Pancreas (tissue), 10 donors: ENCODE measurements around the gene PTGIS. TPM values are rescaled to one million over a fixed set of nuclear protein-coding genes. Genes with fewer than 3 reads are reported as not detected.

ENCODE experiments used
- ATAC-seq, 4 donors: fragments of 200-7000 bp; cut with Tn5 transposase; one replicate each; pipeline versions ENCODE4 v1.8.0 to v1.9.1; 2020; ENCODE audit warnings: mild to moderate bottlenecking in 4 of 4, moderate library complexity in 4 of 4
- DNase-seq, 6 donors: peaks; one replicate each; pipeline ENCODE4 v3.0.0-alpha.2; 2020
- FAIRE-seq: peaks from 2 replicates; lab custom pipeline; 2012; peaks lifted over from hg19 to GRCh38; lab: Jason Lieb, UNC
- H3K27ac ChIP-seq, 4 donors: fragments of 200-600 bp; sonication (generic); 1 replicate in 3 of 4; 2 replicates in 1 of 4; pipeline versions ENCODE4 v1.5.0 to v1.8.0; 2020
- H3K27me3 ChIP-seq, 4 donors: fragments of 200-600 bp; one replicate each; pipeline ENCODE4 v1.8.0; 2021
- H3K36me3 ChIP-seq, 3 donors: fragments of 200-600 bp; sonication (generic) in 1 of 3; one replicate each; pipeline versions ENCODE4 v1.5.0 to v1.8.0; 2020 to 2021
- H3K4me1 ChIP-seq, 3 donors: fragments of 200-600 bp; one replicate each; pipeline ENCODE4 v1.8.0; 2021
- H3K4me3 ChIP-seq, 4 donors: fragments of 200-600 bp; sonication (generic) in 2 of 4; one replicate each; pipeline versions ENCODE4 v1.5.0 to v1.8.0; 2020 to 2021
- H3K9me3 ChIP-seq, 4 donors: fragments of 200-600 bp; one replicate each; pipeline ENCODE4 v1.8.0; 2021
- CTCF ChIP-seq, 4 donors: fragments of 200-600 bp; sonication (generic) in 3 of 4; IDR thresholded peaks; one replicate each; pipeline versions ENCODE4 v1.5.0 to v1.8.0; 2021; ENCODE audit warnings: antibody characterized with exemption in 4 of 4
- WGBS, 2 donors: extraction: QIAGEN DNeasy Blood & Tissue Kit; methylation state at CpG; one replicate each; pipeline ENCODE4 v1.1.7; 2013; 5-methylcytosine and 5-hydroxymethylcytosine counted together
- intact Hi-C, 3 donors: fragments of 100-400 bp; cut with DNase I; formaldehyde crosslinking; loops; one replicate each; pipeline versions ENCODE4 v1.11.1 to v1.14.2; 2022
- polyA plus RNA-seq, 2 donors: library from polyadenylated mRNA; stranded (reverse); fragments of 200-250 nt; gene quantifications; one replicate each; pipeline ENCODE4 v1.2.3, GENCODE V29; 2013
- total RNA-seq, 6 donors: library from RNA; stranded (reverse); fragmentation: NEBNext Ultra II Directional in 4 of 6; extraction: Animal tissue kit (Norgen Biotek cat#: 25700) in 4 of 6; gene quantifications; one replicate each; pipeline versions ENCODE4 v1.2.1 to v1.2.4, GENCODE V29; 2021 to 2023
- donor health status: healthy with polysubstance abuse.
- donor health status: DM: no; HTN: no; CAD: no; lungs with moderate emphysema.
- donor health status: DM: no; HTN: no; CAD: no.
- donor health status: control.
- donor health status: control.
- donor health status: Bipolar disorder and iron deficiency.
- donor health status: DM: yes; HTN: yes; CAD: no.
- donor health status: DM: no; HTN: no; CAD: no.
- donor health status: DM: no; HTN: no; CAD: no.
- donor health status: DM: yes; HTN: yes; CAD: no.

The PTGIS gene
- total and polyA plus RNA-seq, 8 donors = 1.2 to 16.2 (median 2.9) TPM

GRCh38 chr20:49540687-49541435 is 27.1 kb downstream of the PTGIS start:
- Histone ChIP-seq H3K36me3 (no peaks in the 10 kb centered on the region), H3K4me3 (no peak overlapping the region), H3K9me3 (no peaks in the 10 kb centered on the region), H3K27me3 (no peaks in the 10 kb centered on the region), H3K27ac (no peak overlapping the region), H3K4me1 (no peaks in the 10 kb centered on the region)
- no peak for DNase-seq
- no peak for ATAC-seq
- intact Hi-C loops = loop anchor here in 2 of 3 donors (2.0 to 5.0 kb wide), 2 partner anchors 66 to 68 kb away; no protein-coding TSS in a partner anchor
- no peak for FAIRE-seq
- no peak for TF ChIP-seq CTCF (IDR thresholded peaks at IDR 0.05)
- WGBS, 2 donors = 72 to 78% methylated on average over 15 of the region's 15 CpGs

- Histone ChIP-seq H3K4me3 (no peak overlapping the region), H3K9me3 (no peaks in the 10 kb centered on the region), H3K27me3 (no peaks in the 10 kb centered on the region), H3K36me3 (no peaks in the 10 kb centered on the region), H3K4me1 (no peaks in the 10 kb centered on the region), H3K27ac (no peak overlapping the region)
- FAIRE-seq (no peak), DNase-seq (no peak), ATAC-seq (no peak)
- intact Hi-C loops = loop anchor here in 2 of 3 donors (2.0 to 5.0 kb wide), 2 partner anchors 67 to 69 kb away; no protein-coding TSS in a partner anchor
- TF ChIP-seq CTCF (IDR thresholded peaks at IDR 0.05) = no peak
- WGBS, 2 donors = 77 to 84% methylated on average over 6 of the region's 6 CpGs
Measured at GRCh38 chr20:49540232-49540620, 27.7 kb downstream of the PTGIS start.

GRCh38 chr20:49539481-49540231 is 28.3 kb downstream of the PTGIS start:
- intact Hi-C loops = loop anchor here in 2 of 3 donors (2.0 to 5.0 kb wide), 2 partner anchors 68 to 69 kb away; no protein-coding TSS in a partner anchor
- H3K27me3 ChIP-seq = no peaks in the 10 kb centered on the region
- H3K27ac ChIP-seq = no peak overlapping the region
- H3K36me3 ChIP-seq = no peaks in the 10 kb centered on the region
- no peaks in the 10 kb centered on the region for H3K9me3 ChIP-seq
- no peak for TF ChIP-seq CTCF (IDR thresholded peaks at IDR 0.05)
- no peak for ATAC-seq
- no peak for FAIRE-seq
- H3K4me3 ChIP-seq = no peak overlapping the region
- DNase-seq = no peak
- H3K4me1 ChIP-seq = no peaks in the 10 kb centered on the region
- 78 to 89% methylated on average over 21 of the region's 21 CpGs for WGBS, 2 donors

GRCh38 chr20:49538950-49539349 is 29.0 kb downstream of the PTGIS start:
- Histone ChIP-seq H3K27ac (no peak overlapping the region), H3K4me1 (no peaks in the 10 kb centered on the region), H3K9me3 (no peaks in the 10 kb centered on the region), H3K36me3 (no peaks in the 10 kb centered on the region), H3K4me3 (no peak overlapping the region), H3K27me3 (no peaks in the 10 kb centered on the region)
- intact Hi-C loops = no loop called here
- 78 to 83% methylated on average over 3 of the region's 3 CpGs for WGBS, 2 donors
- FAIRE-seq (no peak), DNase-seq (no peak), ATAC-seq (no peak)
- no peak for TF ChIP-seq CTCF (IDR thresholded peaks at IDR 0.05)
